ENCODE data around the gene GSE1.

- TF ChIP-seq CTCF (conservative IDR thresholded peaks at IDR 0.05 in 1 of 2, IDR thresholded peaks at IDR 0.05 in 1 of 2; ENCODE audit: extremely low read depth in 1 of 2, insufficient read depth in 1 of 2, low read depth in 1 of 2, low read length in 2 of 2) (no peak), EZH2 (IDR thresholded peaks at IDR 0.05; ENCODE audit: borderline replicate concordance, low read length) (no peak)
Measured at GRCh38 chr16:85590506-85590832, 22.7 kb upstream of the GSE1 start.

All from mammary epithelial cell (primary cell).